Measurements from ENCODE around the gene GRID1.

The GRID1 gene

GRCh38 chr10:85614981-85615380 is 751.6 kb downstream of the GRID1 start:
- FAIRE-seq (no peak), DNase-seq (ENCODE audit: insufficient read length, low spot score) (no peak)
- TF ChIP-seq POU2F2 (IDR thresholded peaks at IDR 0.05; ENCODE audit: low read depth, low read length): no peak
- no peak for TF ChIP-seq POLR2AphosphoS5 (IDR thresholded peaks at IDR 0.05; ENCODE audit: low read depth, low read length)
- TF ChIP-seq SPI1 (IDR thresholded peaks at IDR 0.05; ENCODE audit: low read depth, low read length): no peak
- no peak for TF ChIP-seq TAF1 (IDR thresholded peaks at IDR 0.05; ENCODE audit: low read depth, low read length)
- no peak for TF ChIP-seq POLR2A (IDR thresholded peaks at IDR 0.05; ENCODE audit: low read depth, low read length)
- TF ChIP-seq PAX5 (IDR thresholded peaks at IDR 0.05; ENCODE audit: insufficient read depth, low read length, severe bottlenecking): no peak

GRCh38 chr10:85614566-85614965 is 752.0 kb downstream of the GRID1 start:
- no peak for TF ChIP-seq POU2F2 (IDR thresholded peaks at IDR 0.05; ENCODE audit: low read depth, low read length)
- TF ChIP-seq TAF1 (IDR thresholded peaks at IDR 0.05; ENCODE audit: low read depth, low read length): no peak
- TF ChIP-seq POLR2A (IDR thresholded peaks at IDR 0.05; ENCODE audit: low read depth, low read length): no peak
- no peak for TF ChIP-seq SPI1 (IDR thresholded peaks at IDR 0.05; ENCODE audit: low read depth, low read length)
- TF ChIP-seq POLR2AphosphoS5 (IDR thresholded peaks at IDR 0.05; ENCODE audit: low read depth, low read length): no peak
- TF ChIP-seq PAX5 (IDR thresholded peaks at IDR 0.05; ENCODE audit: insufficient read depth, low read length, severe bottlenecking): no peak
- DNase-seq (ENCODE audit: insufficient read length, low spot score) (no peak), FAIRE-seq (no peak)

- DNase-seq (ENCODE audit: insufficient read length, low spot score) (no peak), FAIRE-seq (no peak)
- no peak for TF ChIP-seq POU2F2 (IDR thresholded peaks at IDR 0.05; ENCODE audit: low read depth, low read length)
- TF ChIP-seq TAF1 (IDR thresholded peaks at IDR 0.05; ENCODE audit: low read depth, low read length): no peak
- no peak for TF ChIP-seq PAX5 (IDR thresholded peaks at IDR 0.05; ENCODE audit: insufficient read depth, low read length, severe bottlenecking)
- TF ChIP-seq POLR2A (IDR thresholded peaks at IDR 0.05; ENCODE audit: low read depth, low read length): no peak
- TF ChIP-seq POLR2AphosphoS5 (IDR thresholded peaks at IDR 0.05; ENCODE audit: low read depth, low read length): no peak
- TF ChIP-seq SPI1 (IDR thresholded peaks at IDR 0.05; ENCODE audit: low read depth, low read length): no peak
These were observed 753.2 kb downstream of the GRID1 start for GRCh38 chr10:85613391-85613790.

GRCh38 chr10:85612833-85613232 is 753.8 kb downstream of the GRID1 start:
- TF ChIP-seq SPI1 (IDR thresholded peaks at IDR 0.05; ENCODE audit: low read depth, low read length) (no peak), POLR2A (IDR thresholded peaks at IDR 0.05; ENCODE audit: low read depth, low read length) (no peak), TAF1 (IDR thresholded peaks at IDR 0.05; ENCODE audit: low read depth, low read length) (no peak), POLR2AphosphoS5 (IDR thresholded peaks at IDR 0.05; ENCODE audit: low read depth, low read length) (no peak), PAX5 (IDR thresholded peaks at IDR 0.05; ENCODE audit: insufficient read depth, low read length, severe bottlenecking) (no peak), POU2F2 (IDR thresholded peaks at IDR 0.05; ENCODE audit: low read depth, low read length) (no peak)
- FAIRE-seq (no peak), DNase-seq (ENCODE audit: insufficient read length, low spot score) (no peak)

GRCh38 chr10:85612378-85612775 is 754.2 kb downstream of the GRID1 start:
- peak; percentile 26 for DNase-seq (ENCODE audit: insufficient read length, low spot score)
- FAIRE-seq: peak; percentile 20
- TF ChIP-seq SPI1 (IDR thresholded peaks at IDR 0.05; ENCODE audit: low read depth, low read length): peak; percentile 77
- no peak for TF ChIP-seq POU2F2 (IDR thresholded peaks at IDR 0.05; ENCODE audit: low read depth, low read length)

GRCh38 chr10:85611746-85612377 is 754.7 kb downstream of the GRID1 start:
- TF ChIP-seq POLR2AphosphoS5 (IDR thresholded peaks at IDR 0.05; ENCODE audit: low read depth, low read length) (no peak), POLR2A (IDR thresholded peaks at IDR 0.05; ENCODE audit: low read depth, low read length) (no peak), TAF1 (IDR thresholded peaks at IDR 0.05; ENCODE audit: low read depth, low read length) (no peak), PAX5 (IDR thresholded peaks at IDR 0.05; ENCODE audit: insufficient read depth, low read length, severe bottlenecking) (no peak), POU2F2 (IDR thresholded peaks at IDR 0.05; ENCODE audit: low read depth, low read length) (no peak), SPI1 (IDR thresholded peaks at IDR 0.05; ENCODE audit: low read depth, low read length) (no peak)
- DNase-seq (ENCODE audit: insufficient read length, low spot score) (no peak), FAIRE-seq (no peak)

- FAIRE-seq (no peak), DNase-seq (ENCODE audit: insufficient read length, low spot score) (no peak)
- TF ChIP-seq POLR2AphosphoS5 (IDR thresholded peaks at IDR 0.05; ENCODE audit: low read depth, low read length): no peak
- TF ChIP-seq TAF1 (IDR thresholded peaks at IDR 0.05; ENCODE audit: low read depth, low read length): no peak
- no peak for TF ChIP-seq POLR2A (IDR thresholded peaks at IDR 0.05; ENCODE audit: low read depth, low read length)
- no peak for TF ChIP-seq SPI1 (IDR thresholded peaks at IDR 0.05; ENCODE audit: low read depth, low read length)
- no peak for TF ChIP-seq POU2F2 (IDR thresholded peaks at IDR 0.05; ENCODE audit: low read depth, low read length)
- TF ChIP-seq PAX5 (IDR thresholded peaks at IDR 0.05; ENCODE audit: insufficient read depth, low read length, severe bottlenecking): no peak
These were observed 755.4 kb downstream of the GRID1 start for GRCh38 chr10:85611093-85611740.

GRCh38 chr10:85610381-85611092 is 756.1 kb downstream of the GRID1 start:
- TF ChIP-seq TAF1 (IDR thresholded peaks at IDR 0.05; ENCODE audit: low read depth, low read length) (no peak), PAX5 (IDR thresholded peaks at IDR 0.05; ENCODE audit: insufficient read depth, low read length, severe bottlenecking) (no peak), POLR2A (IDR thresholded peaks at IDR 0.05; ENCODE audit: low read depth, low read length) (no peak), POLR2AphosphoS5 (IDR thresholded peaks at IDR 0.05; ENCODE audit: low read depth, low read length) (no peak), SPI1 (IDR thresholded peaks at IDR 0.05; ENCODE audit: low read depth, low read length) (no peak), POU2F2 (IDR thresholded peaks at IDR 0.05; ENCODE audit: low read depth, low read length) (no peak)
- FAIRE-seq (no peak), DNase-seq (ENCODE audit: insufficient read length, low spot score) (no peak)

GRCh38 chr10:85609509-85609908 is 757.1 kb downstream of the GRID1 start:
- no peak for TF ChIP-seq PAX5 (IDR thresholded peaks at IDR 0.05; ENCODE audit: insufficient read depth, low read length, severe bottlenecking)
- TF ChIP-seq POU2F2 (IDR thresholded peaks at IDR 0.05; ENCODE audit: low read depth, low read length): no peak
- no peak for TF ChIP-seq POLR2AphosphoS5 (IDR thresholded peaks at IDR 0.05; ENCODE audit: low read depth, low read length)
- FAIRE-seq (no peak), DNase-seq (ENCODE audit: insufficient read length, low spot score) (no peak)

Measured in GM12891 (cell line).